PC-9 (cell line): ENCODE data around the gene ZNF534. TPM values are rescaled to one million over a fixed set of nuclear protein-coding genes. Genes with fewer than 3 reads are reported as not detected.

ENCODE experiments used
- BruUV-seq: library from RNA; stranded (reverse); fragments of 400-500 nt; replicated peaks from 2 replicates; lab custom pipeline; 2021; lab: Mats Ljungman, UMichigan
- CTCF ChIA-PET: fragments of 300-600 bp; sonication (Branson Sonifier 250); formaldehyde crosslinking; loops from one replicate; lab custom pipeline; 2022; ENCODE audit warnings: antibody characterized with exemption; lab: Charles Lee
- POLR2A ChIA-PET: fragments of 300-600 bp; sonication (Branson Sonifier 250); formaldehyde crosslinking; loops from one replicate; lab custom pipeline; 2022; ENCODE audit warnings: antibody characterized with exemption; ENCODE audit not compliant: unreplicated experiment; lab: Charles Lee
- DNase-seq, 2 experiments: peaks; one replicate each; pipeline versions ENCODE4 v3.0.0 to v3.0.0-alpha.2; 2015 to 2022; ENCODE audit warnings: mixed read lengths in 1 of 2
- H2AFZ ChIP-seq: fragments of 200-600 bp; sonication (generic); 2 replicates; pipeline ENCODE4 v1.8.1; 2017; ENCODE audit warnings: antibody characterized with exemption
- H3F3A ChIP-seq: fragments of 200-600 bp; sonication (generic); 2 replicates; pipeline ENCODE4 v1.8.1; 2017; ENCODE audit warnings: antibody characterized with exemption, mild to moderate bottlenecking, low read depth; ENCODE audit not compliant: insufficient read depth
- H3K27ac ChIP-seq: fragments of 200-600 bp; sonication (generic); 2 replicates; pipeline ENCODE4 v1.6.1; 2016; ENCODE audit warnings: mixed run types
- H3K27me3 ChIP-seq: fragments of 200-600 bp; sonication (generic); 2 replicates; pipeline ENCODE4 v1.6.1; 2016; ENCODE audit warnings: low read depth, mixed run types; ENCODE audit not compliant: insufficient read depth
- H3K36me3 ChIP-seq: fragments of 200-600 bp; sonication (generic); 2 replicates; pipeline ENCODE4 v1.6.1; 2016; ENCODE audit warnings: low read depth, mixed run types
- H3K4me1 ChIP-seq: fragments of 200-600 bp; sonication (generic); replicated peaks from 2 replicates; pipeline ENCODE4 v1.6.1; 2016; ENCODE audit warnings: mixed run types; ENCODE audit not compliant: insufficient read depth
- H3K4me2 ChIP-seq: fragments of 200-600 bp; sonication (generic); 2 replicates; pipeline ENCODE4 v1.6.1; 2017; ENCODE audit warnings: mixed run types
- H3K4me3 ChIP-seq: fragments of 200-600 bp; sonication (generic); 2 replicates; pipeline ENCODE4 v1.6.1; 2016; ENCODE audit warnings: mixed run types
- H3K79me2 ChIP-seq: fragments of 200-600 bp; sonication (generic); 2 replicates; pipeline ENCODE4 v1.6.1; 2017; ENCODE audit warnings: low read depth, mixed run types
- H3K9me2 ChIP-seq: fragments of 200-600 bp; sonication (generic); 2 replicates; pipeline ENCODE4 v1.8.1; 2017; ENCODE audit warnings: mild to moderate bottlenecking; ENCODE audit not compliant: insufficient read depth
- H3K9me3 ChIP-seq: fragments of 200-600 bp; sonication (generic); 2 replicates; pipeline ENCODE4 v1.8.1; 2016; ENCODE audit warnings: low read depth; ENCODE audit not compliant: insufficient read depth
- H4K20me1 ChIP-seq: fragments of 200-600 bp; sonication (generic); 2 replicates; pipeline ENCODE4 v1.8.1; 2017; ENCODE audit not compliant: insufficient read depth
- EZH2 ChIP-seq: fragments of 200-600 bp; sonication (generic); IDR thresholded peaks from 2 replicates; pipeline ENCODE4 v1.8.0; 2017; ENCODE audit warnings: antibody characterized with exemption, low read depth
- intact Hi-C: fragments of 100-400 bp; cut with micrococcal nuclease; formaldehyde crosslinking; loops from one replicate; pipeline ENCODE4 v1.10.0; 2022; ENCODE audit not compliant: unreplicated experiment
- total RNA-seq: library from RNA; stranded (reverse); gene quantifications from 2 replicates; pipeline ENCODE4 v1.2.3, GENCODE V29; 2021
- TF ChIP-seq, protein P1 (sequence below): fragments of 200-600 bp; sonication (generic); conservative IDR thresholded peaks from 2 replicates; pipeline ENCODE4 v1.6.1; 2017; ENCODE audit warnings: mixed run types, antibody characterized with exemption, mild to moderate bottlenecking, moderate library complexity

The ZNF534 gene
- total RNA-seq, 1 experiment from 2014 or later: not detected

DNA sequence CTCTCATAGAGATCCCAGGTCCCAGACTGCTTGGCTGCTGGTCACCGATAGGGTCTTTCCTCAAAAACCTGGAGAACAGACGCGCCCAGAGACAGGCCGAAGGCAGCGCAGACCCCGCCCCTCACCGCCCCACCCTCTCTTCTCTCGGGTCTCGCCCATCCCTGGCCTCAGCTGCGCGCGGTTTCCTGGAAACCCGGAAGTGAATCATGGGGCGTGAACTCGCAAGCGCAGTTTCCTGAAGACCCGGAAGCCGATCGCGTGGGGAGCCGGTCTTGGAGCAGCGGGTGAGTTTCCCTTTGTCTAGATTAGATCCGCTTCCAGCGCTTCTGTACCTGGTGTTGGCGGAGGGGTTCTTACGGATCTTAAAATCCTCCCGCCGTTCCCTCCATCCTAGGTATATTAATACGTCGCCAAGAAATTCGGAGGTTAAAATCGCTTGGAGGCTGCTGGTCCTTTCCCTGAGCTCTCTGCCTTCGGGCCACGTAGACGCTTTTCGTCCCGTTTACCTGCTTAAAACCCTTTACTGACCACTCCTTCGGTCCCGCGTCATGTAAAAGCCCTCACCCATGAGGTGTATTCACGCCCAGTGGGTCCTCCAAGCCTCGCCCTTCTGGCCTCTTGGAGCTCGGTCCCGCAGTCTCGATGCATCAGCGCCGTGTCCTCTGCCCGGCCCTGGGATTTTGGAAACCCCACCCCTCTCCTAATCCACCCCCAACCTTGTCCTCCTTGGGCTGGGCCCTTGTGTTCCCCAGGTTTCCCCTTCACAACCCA, 24.6 kb downstream of the ZNF534 start, which contains the start of gene ZNF578:
Gene ZNF578 (plus strand): TSS at position 230 of the 771 bp plus-strand sequence. CDS start 48,293 bp downstream, outside the sequence.
- POLR2A ChIA-PET: no interaction called here
- Histone ChIP-seq H2AFZ (peak within 1 kb of the TSS; percentile 61; the same call in 1 of the 2 replicates), H3K36me3 (no peaks in the 10 kb centered on the region), H3K27ac (no peak within 1 kb of the TSS), H3K9me2 (no peaks in the 10 kb centered on the region), H3K27me3 (no peaks in the 10 kb centered on the region), H3K4me1 (no peaks in the 10 kb centered on the region), H3K4me2 (no peak within 1 kb of the TSS), H3K9me3 (peaks cover 22% of the 10 kb centered on the region), H4K20me1 (no peaks in the 10 kb centered on the region), H3F3A (no peaks in the 10 kb centered on the region), H3K4me3 (no peak within 1 kb of the TSS), H3K79me2 (no peaks in the 10 kb centered on the region)
- TF ChIP-seq, protein P1, sequence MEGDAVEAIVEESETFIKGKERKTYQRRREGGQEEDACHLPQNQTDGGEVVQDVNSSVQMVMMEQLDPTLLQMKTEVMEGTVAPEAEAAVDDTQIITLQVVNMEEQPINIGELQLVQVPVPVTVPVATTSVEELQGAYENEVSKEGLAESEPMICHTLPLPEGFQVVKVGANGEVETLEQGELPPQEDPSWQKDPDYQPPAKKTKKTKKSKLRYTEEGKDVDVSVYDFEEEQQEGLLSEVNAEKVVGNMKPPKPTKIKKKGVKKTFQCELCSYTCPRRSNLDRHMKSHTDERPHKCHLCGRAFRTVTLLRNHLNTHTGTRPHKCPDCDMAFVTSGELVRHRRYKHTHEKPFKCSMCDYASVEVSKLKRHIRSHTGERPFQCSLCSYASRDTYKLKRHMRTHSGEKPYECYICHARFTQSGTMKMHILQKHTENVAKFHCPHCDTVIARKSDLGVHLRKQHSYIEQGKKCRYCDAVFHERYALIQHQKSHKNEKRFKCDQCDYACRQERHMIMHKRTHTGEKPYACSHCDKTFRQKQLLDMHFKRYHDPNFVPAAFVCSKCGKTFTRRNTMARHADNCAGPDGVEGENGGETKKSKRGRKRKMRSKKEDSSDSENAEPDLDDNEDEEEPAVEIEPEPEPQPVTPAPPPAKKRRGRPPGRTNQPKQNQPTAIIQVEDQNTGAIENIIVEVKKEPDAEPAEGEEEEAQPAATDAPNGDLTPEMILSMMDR: no peak
- TF ChIP-seq EZH2: no peak
- CTCF ChIA-PET: no interaction called here
- no TSS peak for BruUV-seq
- DNase-seq: peak in 1 of 2 experiments; percentile 8
- intact Hi-C loops: no loop called here

GRCh38 chr19:52464798-52465470, 36.0 kb downstream of the ZNF534 start:
- H3F3A ChIP-seq: no peaks in the 10 kb centered on the region
- no TSS peak for BruUV-seq
- CTCF ChIA-PET: no interaction called here
- no peaks in the 10 kb centered on the region for H3K27me3 ChIP-seq
- no peak overlapping the region for H3K4me3 ChIP-seq
- H3K79me2 ChIP-seq: no peaks in the 10 kb centered on the region
- TF ChIP-seq, protein P1: peak; percentile 61
- TF ChIP-seq EZH2: no peak
- H2AFZ ChIP-seq: no peak overlapping the region
- peaks cover 28% of the 10 kb centered on the region for H3K9me3 ChIP-seq
- H3K27ac ChIP-seq: no peak overlapping the region
- peak in 1 of 2 experiments; percentile 22 for DNase-seq
- intact Hi-C loops: no loop called here
- H3K9me2 ChIP-seq: no peaks in the 10 kb centered on the region
- POLR2A ChIA-PET: no interaction called here
- H3K4me1 ChIP-seq: no peaks in the 10 kb centered on the region
- H3K4me2 ChIP-seq: no peak overlapping the region
- no peaks in the 10 kb centered on the region for H4K20me1 ChIP-seq
- no peaks in the 10 kb centered on the region for H3K36me3 ChIP-seq

DNA sequence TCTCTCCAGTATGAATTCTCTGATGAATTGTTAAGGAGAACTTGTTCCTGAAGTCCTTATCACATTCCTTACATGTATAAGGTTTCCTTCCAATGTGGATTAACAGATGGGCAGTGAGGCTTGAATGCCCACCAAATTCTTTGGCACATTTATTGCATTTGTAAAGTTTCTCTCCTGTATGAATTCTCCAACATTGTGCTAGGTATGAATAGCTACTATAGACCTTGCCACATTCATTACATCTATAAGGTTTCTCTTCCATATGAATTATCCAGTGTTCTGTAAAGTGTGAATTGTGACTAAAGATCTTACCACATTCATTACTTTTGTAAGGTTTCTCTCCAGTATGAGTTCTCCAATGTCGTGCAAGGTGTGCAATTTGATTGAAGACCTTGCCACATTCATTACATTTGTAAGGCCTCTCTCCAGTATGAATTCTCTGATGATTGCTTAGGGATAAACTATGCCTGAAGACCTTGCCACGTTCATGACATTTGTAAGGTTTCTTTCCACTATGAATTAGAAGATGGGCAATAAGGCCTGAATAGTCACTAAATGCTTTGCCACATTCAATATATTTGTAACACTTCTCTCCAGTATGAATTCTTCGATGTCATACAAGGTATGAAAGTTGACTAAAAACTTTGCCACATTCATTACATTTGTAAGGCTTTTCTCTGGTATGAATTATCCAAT, 44.9 kb downstream of the ZNF534 start:
- no peak for TF ChIP-seq EZH2
- TF ChIP-seq, protein P1: no peak
- Histone ChIP-seq H3K27ac (no peak overlapping the region), H3K4me1 (no peaks in the 10 kb centered on the region), H4K20me1 (no peaks in the 10 kb centered on the region), H3F3A (no peaks in the 10 kb centered on the region), H3K4me2 (no peak overlapping the region), H3K9me3 (peaks cover 57% of the 10 kb centered on the region), H3K27me3 (no peaks in the 10 kb centered on the region), H3K9me2 (no peaks in the 10 kb centered on the region), H2AFZ (no peak overlapping the region), H3K4me3 (no peak overlapping the region), H3K79me2 (no peaks in the 10 kb centered on the region), H3K36me3 (no peaks in the 10 kb centered on the region)
- ChIA-PET CTCF (no interaction called here), POLR2A (no interaction called here)
- DNase-seq: no peak
- intact Hi-C loops: no loop called here
- no TSS peak for BruUV-seq
